Dedifferentiated amniotic fluid mesenchymal stem cell (primary cell): ENCODE data around the gene PARP16.

Source experiments
- DNase-seq: peaks from one replicate; pipeline ENCODE4 v3.0.0-alpha.2; 2016; ENCODE audit errors: extremely low spot score

The PARP16 gene

GRCh38 chr15:65311760-65312159 is 25.1 kb upstream of the PARP16 start:
- no peak for DNase-seq

- no peak for DNase-seq
Observed at GRCh38 chr15:65310431-65311137, 23.9 kb upstream of the PARP16 start.

- DNase-seq = no peak
Observed at GRCh38 chr15:65309882-65310418, 23.3 kb upstream of the PARP16 start.

GRCh38 chr15:65307978-65308377 is 21.3 kb upstream of the PARP16 start:
- DNase-seq = no peak

- no peak for DNase-seq
Observed at GRCh38 chr15:65306551-65306950, 19.9 kb upstream of the PARP16 start.

GRCh38 chr15:65305776-65306175 is 19.1 kb upstream of the PARP16 start:
- DNase-seq = no peak

GRCh38 chr15:65305150-65305758 is 18.6 kb upstream of the PARP16 start:
- DNase-seq = no peak

- DNase-seq = peak; percentile 96
Observed at GRCh38 chr15:65304381-65305149, 17.9 kb upstream of the PARP16 start, which contains the start of gene RNU5B-1. TSS of gene RNU5B-1 (plus strand) at chr15:65304677.

- peak; percentile 45 for DNase-seq
Observed at GRCh38 chr15:65303687-65304380, 17.2 kb upstream of the PARP16 start.

GRCh38 chr15:65302061-65302460 is 15.4 kb upstream of the PARP16 start:
- no peak for DNase-seq

GRCh38 chr15:65300924-65301441 is 14.3 kb upstream of the PARP16 start:
- no peak for DNase-seq

GRCh38 chr15:65298731-65299130 is 12.0 kb upstream of the PARP16 start:
- DNase-seq = no peak

- no peak for DNase-seq
Observed at GRCh38 chr15:65292938-65293518, 6.3 kb upstream of the PARP16 start.

GRCh38 chr15:65290228-65290627 is 3.5 kb upstream of the PARP16 start:
- no peak for DNase-seq

- DNase-seq = no peak
Observed at GRCh38 chr15:65289261-65289854, 2.7 kb upstream of the PARP16 start.

GRCh38 chr15:65287520-65287855 is 805 bp upstream of the PARP16 start:
- DNase-seq = no peak

- no peak for DNase-seq
Observed at GRCh38 chr15:65286069-65286703, 497 bp downstream of the PARP16 start.

GRCh38 chr15:65285291-65286068 is 1.2 kb downstream of the PARP16 start:
- DNase-seq = no peak

GRCh38 chr15:65278480-65278879 is 8.2 kb downstream of the PARP16 start:
- DNase-seq = no peak

- DNase-seq = no peak
Observed at GRCh38 chr15:65277015-65277414, 9.7 kb downstream of the PARP16 start.
